Mucosa of descending colon (tissue), 3 donors: ENCODE results near the gene NCF1. TPM values are rescaled to one million over a fixed set of nuclear protein-coding genes. Genes with fewer than 3 reads are reported as not detected.
A peak's percentile ranks its signal among the peaks of the same experiment; 100 is the strongest.
"Not testable (repeated sequence)": the region's sequence is repeated elsewhere in the genome, so short reads cannot be mapped to it uniquely, and the experiment has no call there.

Experiments
- ATAC-seq: fragments of 200-7000 bp; cut with Tn5 transposase; one replicate; pipeline ENCODE4 v1.9.1; 2020; ENCODE audit warnings: mild to moderate bottlenecking, moderate library complexity
- DNase-seq, 3 donors: peaks; one replicate each; pipeline ENCODE4 v3.0.0-alpha.2; 2020
- H3K36me3 ChIP-seq: fragments of 200-600 bp; one replicate; pipeline ENCODE4 v1.8.0; 2021; ENCODE audit warnings: low read depth, mild to moderate bottlenecking
- H3K4me1 ChIP-seq: fragments of 200-600 bp; one replicate; pipeline ENCODE4 v1.8.0; 2021; ENCODE audit warnings: low read depth, mild to moderate bottlenecking
- H3K4me3 ChIP-seq: fragments of 200-600 bp; one replicate; pipeline ENCODE4 v1.8.0; 2021; ENCODE audit warnings: mild to moderate bottlenecking
- H3K9me3 ChIP-seq: fragments of 200-600 bp; one replicate; pipeline ENCODE4 v1.8.0; 2021; ENCODE audit warnings: mild to moderate bottlenecking
- intact Hi-C, 2 donors: fragments of 100-400 bp; cut with DNase I in 1 of 2; cut with micrococcal nuclease in 1 of 2; formaldehyde crosslinking; loops; one replicate each; pipeline versions ENCODE4 v1.11.0 to v1.11.1; 2022; cut with DNase I, micrococcal nuclease
- total RNA-seq, 3 donors: library from RNA; stranded (reverse); fragmentation: NEBNext Ultra II Directional in 2 of 3; extraction: Animal tissue kit (Norgen Biotek cat#: 25700) in 2 of 3; gene quantifications; one replicate each; pipeline versions ENCODE4 v1.2.1 to v1.2.4, GENCODE V29; 2021 to 2023
- donor health status: DM: no; HTN: no; CAD: no; lungs with moderate emphysema.
- donor health status: DM: no; HTN: no; CAD: no.
- donor health status: DM: no; HTN: yes; CAD: no.

NCF1 gene
- total RNA-seq, 3 donors from 2014 or later, result 3.9 to 8.3 (median 5.2) TPM

DNA sequence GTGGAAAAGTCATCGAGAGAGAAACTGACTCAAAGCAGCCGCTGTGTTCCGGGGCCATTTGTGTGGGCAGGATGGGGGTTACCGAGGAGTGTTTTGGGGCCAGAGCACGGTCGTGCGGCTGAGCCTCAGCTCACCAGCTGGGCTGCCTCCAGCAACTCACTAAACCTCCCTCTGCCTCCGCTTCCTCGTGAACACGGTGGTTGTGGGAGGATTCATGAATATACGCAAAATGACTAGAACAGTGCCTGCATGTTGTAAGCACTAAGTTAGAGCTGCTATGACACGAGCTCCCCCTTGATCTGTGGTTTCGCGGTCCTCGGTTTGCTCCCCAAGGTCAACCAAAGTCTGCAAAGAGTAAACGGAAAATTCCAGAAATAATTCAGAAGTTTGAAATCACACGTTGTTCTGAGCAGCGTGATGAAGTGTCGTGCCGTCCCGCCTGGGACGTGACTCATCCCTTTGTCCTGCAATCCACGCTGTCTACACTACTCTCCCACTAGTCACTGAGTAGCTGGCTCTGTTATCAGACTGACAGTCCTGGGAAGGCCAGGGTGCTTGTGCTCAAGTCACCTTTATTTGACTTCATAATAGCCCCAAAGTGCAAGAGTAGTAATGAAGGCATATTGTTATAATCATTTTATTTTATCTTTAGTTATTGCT, 46.5 kb downstream of the NCF1 start:
- DNase-seq, H3K4me3 ChIP-seq, intact Hi-C loops, H3K4me1 ChIP-seq, H3K36me3 ChIP-seq, H3K9me3 ChIP-seq: not testable (repeated sequence)
- peak; percentile 10 for ATAC-seq

DNA sequence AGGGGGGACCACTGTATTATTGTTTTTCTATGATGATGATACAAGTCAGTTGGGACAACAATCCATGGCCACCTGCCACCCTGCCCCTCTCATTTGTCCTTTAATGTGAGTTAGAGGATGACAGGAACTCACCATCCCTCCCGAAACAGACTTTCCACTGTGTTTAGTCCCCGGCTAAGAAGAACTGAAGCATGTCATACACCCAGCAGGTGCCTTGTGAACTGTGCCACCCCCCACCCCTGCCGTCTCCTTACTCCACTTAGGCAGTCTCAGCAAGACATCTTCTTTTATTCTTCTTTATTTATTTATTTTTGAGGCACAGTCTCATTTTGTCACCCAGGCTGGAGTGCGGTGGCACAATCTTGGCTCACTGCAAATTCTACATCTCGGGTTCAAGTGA, 47.4 kb downstream of the NCF1 start:
- H3K36me3 ChIP-seq, ATAC-seq, H3K4me1 ChIP-seq, H3K9me3 ChIP-seq, DNase-seq, H3K4me3 ChIP-seq, intact Hi-C loops: not testable (repeated sequence)

DNA sequence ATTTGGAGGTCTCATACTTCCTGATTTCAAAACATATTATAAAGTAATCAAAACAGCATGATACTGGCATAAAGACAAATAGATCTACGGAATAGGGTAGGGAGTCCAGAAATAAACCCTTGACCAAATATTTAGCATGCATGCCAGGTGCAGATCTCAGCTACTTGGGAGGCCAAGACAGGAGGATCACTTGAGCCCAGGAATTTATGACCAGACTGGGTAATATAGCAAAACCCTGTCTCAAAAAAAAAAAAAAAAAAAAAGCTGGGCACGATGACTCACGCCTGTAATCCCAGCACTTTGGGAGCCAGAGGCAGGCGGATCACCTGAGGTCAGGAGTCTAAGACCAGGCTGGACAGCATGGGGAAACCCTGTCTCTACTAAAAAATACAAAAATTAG, 56.1 kb downstream of the NCF1 start:
- intact Hi-C loops, H3K4me3 ChIP-seq, H3K4me1 ChIP-seq, ATAC-seq, H3K36me3 ChIP-seq, H3K9me3 ChIP-seq, DNase-seq: not testable (repeated sequence)

DNA sequence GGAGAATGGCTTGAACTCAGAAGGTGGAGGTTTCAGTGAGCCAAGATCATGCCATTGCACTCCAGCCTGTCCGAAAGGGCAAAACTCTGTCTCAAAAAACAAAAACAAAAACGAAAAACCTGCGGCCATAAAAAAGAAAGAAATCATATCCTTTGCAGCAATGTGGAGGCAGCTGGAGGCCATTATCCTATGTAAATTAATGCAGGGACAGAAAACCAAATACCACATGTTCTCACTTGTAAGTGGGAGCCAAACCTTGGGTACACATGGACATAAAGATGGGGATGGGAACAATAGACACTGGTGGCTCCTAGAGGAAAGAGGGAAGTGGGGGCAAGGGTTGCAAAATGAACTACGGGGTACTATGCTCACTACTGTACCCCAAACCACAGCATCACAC, 56.6 kb downstream of the NCF1 start:
- intact Hi-C loops, H3K36me3 ChIP-seq, DNase-seq, H3K9me3 ChIP-seq, ATAC-seq, H3K4me3 ChIP-seq, H3K4me1 ChIP-seq: not testable (repeated sequence)

Other genes with a start within 250 kb of the NCF1 start
- 100 to 1,000 TPM; 111 to 220 (median 130) TPM for gene GTF2I, start 116.3 kb upstream of the NCF1 start, total RNA-seq
- gene GTF2IRD2, start 77.6 kb downstream of the NCF1 start, total RNA-seq, result 10 to 100 TPM; 14.4 to 31.6 (median 27.9) TPM
- gene CASTOR2, start 190.7 kb downstream of the NCF1 start, total RNA-seq, result 10 to 100 TPM in 1 of 3 donors, 1 to 10 TPM in 2; 3.6 to 17.8 (median 7.6) TPM